ENCODE results near the gene WNK3. TPM values are rescaled to one million over a fixed set of nuclear protein-coding genes. Genes with fewer than 3 reads are reported as not detected.

Gene WNK3
- polyA plus RNA-seq, 1 of the 3 experiments (the other 2 are of a cell fraction): 0.54 TPM

- H2AFZ ChIP-seq (ENCODE audit: low read depth): no peak overlapping the region
- CTCF ChIA-PET: no interaction called here
- TF ChIP-seq JUND (IDR thresholded peaks at IDR 0.05) (no peak), USF2 (IDR thresholded peaks at IDR 0.05; ENCODE audit: borderline replicate concordance, low read depth, low read length) (no peak), FOSL2 (IDR thresholded peaks at IDR 0.05; ENCODE audit: borderline replicate concordance, low read depth) (no peak), MXI1 (IDR thresholded peaks at IDR 0.05; ENCODE audit: low read depth, low read length) (no peak), CHD2 (IDR thresholded peaks at IDR 0.05; ENCODE audit: low read length, partially characterized antibody) (no peak)
- no peaks in the 10 kb centered on the region for H3K9me3 ChIP-seq
- H3K9me2 ChIP-seq: no peaks in the 10 kb centered on the region
- POLR2A ChIA-PET: no interaction called here
- H3K27ac ChIP-seq (ENCODE audit: low read depth in 2 of 2, low read length in 1 of 2): no peak overlapping the region
- H3F3A ChIP-seq (replicated peaks; ENCODE audit: insufficient read depth): no peaks in the 10 kb centered on the region
- 59% methylated on average over 8 of the region's 8 CpGs for WGBS (ENCODE audit: low lambda C conversion rate)
- no peaks in the 10 kb centered on the region for H4K20me1 ChIP-seq (ENCODE audit: insufficient read depth)
- no peaks in the 10 kb centered on the region for H3K36me3 ChIP-seq (replicated peaks in 1 of 2; ENCODE audit: control insufficient read depth in 1 of 2, insufficient read depth in 2 of 2, low read length in 1 of 2)
- DNase-seq: no peak
- no peaks in the 10 kb centered on the region for H3K4me1 ChIP-seq (ENCODE audit: control insufficient read depth in 1 of 2, insufficient read depth in 2 of 2, low read depth in 1 of 2, low read length in 1 of 2)
- H3K79me2 ChIP-seq (ENCODE audit: insufficient read depth): no peaks in the 10 kb centered on the region
- H3K27me3 ChIP-seq (ENCODE audit: insufficient read depth): no peaks in the 10 kb centered on the region
- no peak overlapping the region for H3K4me2 ChIP-seq
- H3K4me3 ChIP-seq (ENCODE audit: low read depth in 2 of 2, low read length in 1 of 2): no peak overlapping the region
- H3K9ac ChIP-seq: no peak overlapping the region
These were observed 32.8 kb downstream of the WNK3 start for GRCh38 chrX:54325077-54325476.

GRCh38 chrX:54320067-54320466 lies 37.8 kb downstream of the WNK3 start:
- POLR2A ChIA-PET: no interaction called here
- Histone ChIP-seq H3K36me3 (replicated peaks in 1 of 2; ENCODE audit: control insufficient read depth in 1 of 2, insufficient read depth in 2 of 2, low read length in 1 of 2) (no peaks in the 10 kb centered on the region), H3K9me2 (no peaks in the 10 kb centered on the region), H3K4me2 (no peak overlapping the region), H4K20me1 (ENCODE audit: insufficient read depth) (no peaks in the 10 kb centered on the region), H3K9me3 (no peaks in the 10 kb centered on the region), H3K4me1 (ENCODE audit: control insufficient read depth in 1 of 2, insufficient read depth in 2 of 2, low read depth in 1 of 2, low read length in 1 of 2) (no peaks in the 10 kb centered on the region), H3K79me2 (ENCODE audit: insufficient read depth) (no peaks in the 10 kb centered on the region), H3F3A (replicated peaks; ENCODE audit: insufficient read depth) (no peaks in the 10 kb centered on the region), H2AFZ (ENCODE audit: low read depth) (no peak overlapping the region), H3K4me3 (ENCODE audit: low read depth in 2 of 2, low read length in 1 of 2) (no peak overlapping the region), H3K27ac (ENCODE audit: low read depth in 2 of 2, low read length in 1 of 2) (no peak overlapping the region), H3K9ac (no peak overlapping the region), H3K27me3 (ENCODE audit: insufficient read depth) (no peaks in the 10 kb centered on the region)
- CTCF ChIA-PET: interaction anchor here (1.2 kb wide), 1 partner anchor 21 kb away, joined by 5 read pairs; no protein-coding TSS in a partner anchor
- DNase-seq: no peak
- TF ChIP-seq TCF12 (IDR thresholded peaks at IDR 0.05) (no peak), FOXJ3 (CRISPR knock-in tag; IDR thresholded peaks at IDR 0.05) (no peak), USF1 (IDR thresholded peaks at IDR 0.05; ENCODE audit: borderline replicate concordance, low read depth) (no peak), NRF1 (IDR thresholded peaks at IDR 0.05; ENCODE audit: low read depth, low read length) (no peak), PBX3 (IDR thresholded peaks at IDR 0.05) (no peak), SMC3 (IDR thresholded peaks at IDR 0.05; ENCODE audit: low read depth, low read length) (no peak), YY1 (IDR thresholded peaks at IDR 0.05; ENCODE audit: low read depth) (no peak), TAF1 (IDR thresholded peaks at IDR 0.05; ENCODE audit: borderline replicate concordance, low read depth, low read length) (no peak)
- 31% methylated on average over 1 of the region's 1 CpG for WGBS (ENCODE audit: low lambda C conversion rate)
